Hepatic stellate cell (primary cell): ENCODE measurements around the gene XBP1.
"Not testable (repeated sequence)": the region's sequence is repeated elsewhere in the genome, so short reads cannot be mapped to it uniquely, and the experiment has no call there.

Experiments used
- DNase-seq: peaks from one replicate; pipeline ENCODE4 v3.0.0; 2011; ENCODE audit warnings: low spot score

The XBP1 gene

GRCh38 chr22:28817919-28818859 lies 17.8 kb upstream of the XBP1 start:
- DNase-seq = no peak

DNA sequence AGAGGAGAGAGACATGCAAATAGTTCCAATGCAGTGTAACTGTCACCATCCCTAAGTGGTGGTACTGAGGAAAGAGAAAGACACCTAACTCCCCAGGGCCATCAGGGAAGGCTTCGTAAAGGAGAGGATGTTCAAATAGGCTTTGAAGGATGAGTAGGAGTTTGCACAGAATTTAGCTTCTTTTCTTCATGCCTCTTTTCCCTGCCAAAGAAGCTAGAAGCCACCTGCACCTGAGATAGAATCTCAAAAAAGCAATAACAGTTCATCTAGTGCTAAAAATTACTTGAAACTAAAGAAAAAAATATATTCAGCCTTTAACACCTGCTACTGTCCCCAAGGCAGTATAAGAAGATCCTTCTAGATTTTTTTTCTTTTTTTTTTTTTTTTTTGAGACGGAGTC lies 16.7 kb upstream of the XBP1 start:
- no peak for DNase-seq

- no peak for DNase-seq
Observed at GRCh38 chr22:28815729-28816128, 15.4 kb upstream of the XBP1 start.

- no peak for DNase-seq
Observed at GRCh38 chr22:28815111-28815510, 14.7 kb upstream of the XBP1 start.

DNA sequence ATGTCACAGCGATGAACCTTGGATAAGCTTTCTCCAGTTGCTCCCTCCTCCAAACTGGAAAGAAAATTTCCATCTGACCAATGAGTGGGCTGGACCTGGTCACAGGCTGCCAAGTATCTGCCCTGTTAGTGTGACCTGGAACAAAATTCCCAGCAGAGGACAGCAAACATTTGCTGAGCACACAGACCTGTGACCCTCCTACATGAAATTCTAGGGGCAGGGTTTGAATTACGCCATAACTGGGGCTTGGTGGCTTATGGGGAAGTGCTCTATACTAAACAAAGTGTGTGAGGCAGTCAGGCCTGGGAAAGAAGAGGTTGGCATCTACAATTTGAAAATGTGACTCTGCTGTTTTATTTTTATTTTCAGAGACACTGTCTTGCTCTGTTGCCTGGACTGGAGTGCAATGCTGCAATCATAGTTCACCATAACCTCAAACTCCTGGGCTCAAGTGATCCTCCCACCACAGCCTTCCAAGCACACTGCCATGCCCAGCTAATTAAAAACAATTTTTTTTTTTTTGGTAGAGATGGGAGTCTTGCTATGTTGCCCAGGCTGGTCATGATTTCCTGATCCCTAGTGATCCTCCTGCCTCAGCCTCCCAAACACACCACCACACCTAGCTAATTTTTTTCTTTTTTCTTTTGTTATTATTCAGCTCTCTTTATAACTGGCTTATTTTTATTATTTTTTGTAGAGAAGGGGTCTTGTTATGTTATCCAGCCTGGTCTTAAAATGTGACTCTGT lies 13.6 kb upstream of the XBP1 start:
- no peak for DNase-seq

DNA sequence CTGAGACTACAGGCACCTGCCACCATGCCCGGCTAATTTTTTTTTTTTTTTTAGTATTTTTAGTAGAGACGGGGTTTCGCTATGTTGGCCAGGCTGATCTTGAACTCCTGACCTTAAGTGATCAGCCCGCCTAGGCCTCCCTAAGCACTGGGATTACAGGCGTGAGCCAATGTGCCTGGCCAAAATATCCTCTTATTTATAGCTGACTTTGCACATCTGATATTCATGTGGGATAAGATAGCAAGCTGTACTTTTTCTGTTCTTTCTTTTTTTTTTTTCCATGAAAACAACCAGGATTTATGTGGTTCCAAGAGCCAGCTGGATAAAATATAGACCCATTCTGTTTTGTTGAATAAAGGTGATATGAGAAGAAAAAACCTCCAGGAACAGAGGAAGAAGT lies 12.1 kb upstream of the XBP1 start:
- no peak for DNase-seq

GRCh38 chr22:28810821-28811491 lies 10.6 kb upstream of the XBP1 start:
- DNase-seq = no peak

GRCh38 chr22:28808716-28809355 lies 8.5 kb upstream of the XBP1 start:
- DNase-seq = no peak

DNA sequence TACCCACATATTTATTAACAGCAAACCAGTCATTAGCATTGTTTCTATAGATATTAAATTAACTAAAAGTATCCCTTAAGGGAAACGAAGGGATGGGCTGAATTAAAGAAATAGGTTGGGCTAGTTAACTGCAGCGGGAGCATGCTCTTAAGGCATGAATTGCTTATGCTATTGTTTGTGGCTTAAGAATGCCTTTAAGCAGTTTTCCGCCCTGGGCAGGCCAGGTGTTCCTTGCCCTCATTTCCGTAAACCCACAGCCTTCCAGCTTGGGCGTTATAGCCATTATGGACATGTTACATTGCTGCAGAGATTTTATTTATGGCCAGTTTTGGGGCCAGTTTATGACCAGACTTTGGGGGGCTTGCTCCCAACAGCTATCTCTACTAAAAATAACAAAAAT lies 5.1 kb upstream of the XBP1 start:
- not testable (repeated sequence) for DNase-seq

DNA sequence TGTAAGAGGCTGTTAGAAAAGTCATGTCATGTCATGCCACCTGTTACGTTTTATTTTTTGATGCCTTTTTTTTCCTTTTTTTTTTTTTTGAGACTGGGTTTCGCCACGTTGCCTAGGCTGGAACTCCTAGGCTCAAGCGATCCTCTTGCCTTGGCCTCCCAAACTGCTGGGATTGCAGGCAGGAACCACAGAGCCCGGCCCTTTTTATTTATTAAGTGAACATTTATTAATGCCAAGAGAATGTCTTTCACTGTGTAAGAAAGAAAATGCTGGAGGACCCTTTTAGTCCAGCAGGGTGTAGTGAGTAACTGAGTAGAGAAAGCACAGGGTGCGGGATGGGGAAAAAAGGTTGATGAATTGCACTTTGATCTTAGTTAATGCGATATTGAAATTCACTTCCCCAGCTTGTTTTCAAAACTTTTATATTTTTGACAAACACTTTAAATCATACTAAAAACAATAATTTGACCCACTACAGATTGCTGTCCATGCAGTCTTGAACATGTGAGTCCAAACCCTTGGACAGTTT lies 2.3 kb upstream of the XBP1 start:
- DNase-seq = no peak

- DNase-seq = no peak
Observed at GRCh38 chr22:28801845-28802594, 1.7 kb upstream of the XBP1 start.

- peak; percentile 65 for DNase-seq
Observed at GRCh38 chr22:28799606-28800307, 612 bp downstream of the XBP1 start.

DNA sequence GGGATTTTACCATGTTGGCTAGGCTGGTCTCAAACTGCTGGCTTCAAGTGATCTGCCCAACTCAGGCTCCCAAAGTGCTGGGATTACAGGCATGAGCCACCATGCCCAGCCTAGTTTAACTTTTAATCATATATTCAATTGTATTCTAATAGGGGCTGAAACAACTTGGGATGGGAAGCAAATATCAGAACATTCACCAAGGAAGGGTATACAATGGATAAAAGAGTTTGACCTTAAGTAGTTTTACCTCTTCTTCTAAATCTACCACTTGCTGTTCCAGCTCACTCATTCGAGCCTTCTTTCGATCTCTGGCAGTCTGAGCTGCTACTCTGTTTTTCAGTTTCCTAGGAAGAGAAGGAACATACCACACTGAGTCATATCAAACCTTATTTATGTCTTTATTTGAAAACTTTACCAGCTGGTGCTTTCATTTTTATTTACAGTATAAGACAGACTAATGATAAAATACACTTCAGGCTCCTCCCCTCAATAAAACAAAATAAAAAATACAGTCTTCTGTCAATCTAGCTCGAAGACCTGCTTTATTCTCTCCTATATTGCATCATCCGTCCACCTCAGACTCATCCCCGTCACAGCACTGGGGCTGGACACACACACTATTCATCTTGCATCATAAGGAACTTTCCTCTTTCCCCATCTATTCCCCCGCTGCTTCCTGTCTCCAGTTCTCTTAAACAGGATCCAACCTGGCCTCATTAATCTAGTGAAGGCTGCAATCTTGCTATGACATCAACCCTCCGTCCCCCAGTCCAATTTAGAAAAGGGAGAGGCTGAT lies 1.4 kb downstream of the XBP1 start:
- peak; percentile 83 for DNase-seq

- no peak for DNase-seq
Observed at GRCh38 chr22:28795932-28796856, 4.2 kb downstream of the XBP1 start.

DNA sequence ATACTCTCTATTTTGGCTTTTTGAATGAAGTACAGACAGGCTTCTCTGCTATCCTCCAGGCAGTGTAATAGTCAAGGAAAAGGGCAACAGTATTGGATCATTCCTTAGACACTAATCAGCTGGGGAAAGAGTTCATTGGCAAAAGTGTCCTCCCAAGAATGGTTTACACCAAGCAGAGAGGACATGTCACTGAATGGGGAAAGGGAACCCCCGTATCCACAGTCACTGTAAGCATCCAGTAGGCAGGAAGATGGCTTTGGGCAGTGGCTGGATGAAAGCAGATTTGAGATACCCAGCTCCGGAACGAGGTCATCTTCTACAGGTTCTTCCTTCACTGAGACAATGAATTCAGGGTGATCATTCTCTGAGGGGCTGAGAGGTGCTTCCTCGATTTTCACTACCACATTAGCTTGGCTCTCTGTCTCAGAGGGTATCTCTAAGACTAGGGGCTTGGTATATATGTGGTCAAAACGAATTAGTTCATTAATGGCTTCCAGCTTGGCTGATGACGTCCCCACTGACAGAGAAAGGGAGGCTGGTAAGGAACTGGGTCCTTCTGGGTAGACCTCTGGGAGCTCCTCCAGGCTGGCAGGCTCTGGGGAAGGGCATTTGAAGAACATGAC lies 5.2 kb downstream of the XBP1 start:
- DNase-seq = no peak

- DNase-seq = no peak
Observed at GRCh38 chr22:28793976-28794584, 6.3 kb downstream of the XBP1 start.

- no peak for DNase-seq
Observed at GRCh38 chr22:28792491-28793383, 7.6 kb downstream of the XBP1 start.
